Left kidney (tissue), 2 donors: ENCODE data around the gene RERE. TPM values are rescaled to one million over a fixed set of nuclear protein-coding genes. Genes with fewer than 3 reads are reported as not detected.

Experiments
- DNase-seq: peaks from one replicate; pipeline ENCODE4 v3.0.0-alpha.2; 2013
- polyA plus RNA-seq: library from polyadenylated mRNA; unstranded; fragments of 120-200 nt; gene quantifications from one replicate; pipeline ENCODE4 v1.2.1, GENCODE V29; 2013; ENCODE audit not compliant: insufficient read length

RERE gene
- polyA plus RNA-seq, 1 donor, result 163 TPM

DNA sequence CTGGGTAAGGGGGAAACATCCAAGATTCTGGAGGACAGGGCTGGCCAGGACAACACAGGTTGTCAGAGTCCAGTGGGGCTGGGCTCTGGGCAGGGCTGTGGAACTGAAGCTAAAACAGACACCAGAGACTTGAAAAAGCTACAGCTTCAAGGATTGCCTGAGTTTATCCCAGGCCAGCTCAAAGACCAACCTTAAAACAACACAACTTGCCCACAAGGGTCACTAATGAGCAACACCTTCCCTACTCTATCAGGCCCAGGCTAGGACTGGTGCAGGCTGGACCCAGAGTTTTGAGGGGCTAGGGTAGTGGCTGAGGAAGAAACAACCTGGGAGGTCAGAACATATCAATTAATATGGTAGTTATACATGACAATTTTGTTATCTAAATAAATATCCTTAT is 338.9 kb downstream of the RERE start:
- DNase-seq, result no peak

DNA sequence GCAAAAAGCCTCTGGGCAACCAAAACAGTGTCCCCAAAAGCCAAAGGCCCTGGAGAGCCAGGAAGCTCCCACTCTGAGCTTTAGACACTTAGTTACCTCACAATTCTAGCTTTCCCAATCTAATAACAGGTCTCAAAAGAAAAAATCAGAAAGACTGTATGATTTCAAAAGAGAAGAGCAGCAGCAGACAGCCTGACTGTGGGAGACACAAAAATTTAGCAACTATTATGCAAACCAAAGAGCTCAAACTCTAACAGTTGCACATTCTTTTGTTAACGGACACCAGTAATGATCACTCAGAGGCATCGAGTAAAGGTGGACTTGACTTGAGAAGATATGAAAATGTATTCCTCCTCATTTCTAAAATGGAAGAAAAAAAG is 339.5 kb downstream of the RERE start:
- no peak for DNase-seq

DNA sequence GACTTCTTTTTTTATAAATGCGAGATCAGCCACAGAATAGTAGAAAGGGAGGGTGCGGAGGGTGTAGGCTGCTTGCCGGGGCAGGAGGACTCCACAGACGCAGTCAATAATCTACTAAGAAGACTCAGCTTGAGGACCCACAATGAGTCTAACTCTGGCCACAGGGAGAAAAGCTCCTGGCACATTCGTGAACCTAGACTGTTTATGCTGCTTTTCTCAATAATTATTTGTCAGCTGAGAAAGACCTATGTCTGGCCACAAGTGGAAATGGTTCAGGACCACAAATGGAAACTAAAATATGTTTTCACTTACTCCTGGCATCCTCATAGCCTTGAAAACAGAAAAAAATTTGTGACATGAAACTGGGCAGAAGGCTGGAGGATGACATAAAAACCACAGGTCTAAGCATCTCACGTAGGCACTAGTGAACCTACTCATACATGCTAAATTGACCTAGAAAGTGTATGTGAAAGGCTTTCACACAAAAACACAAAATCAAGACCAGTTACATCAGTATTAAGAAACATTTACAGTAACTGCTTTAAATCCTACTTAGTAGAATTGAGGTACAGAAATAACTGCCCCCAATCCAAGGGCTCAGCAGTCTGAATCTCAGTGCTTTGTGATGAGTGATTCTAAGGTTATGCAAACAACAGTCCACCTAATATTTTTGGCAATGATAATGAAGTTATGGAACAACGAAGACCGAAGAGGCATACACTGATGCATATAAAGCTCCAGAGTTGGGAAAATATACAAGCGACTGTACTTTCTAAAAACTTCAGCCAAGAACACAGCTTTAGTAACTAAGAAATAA is 340.1 kb downstream of the RERE start:
- DNase-seq, result no peak

DNA sequence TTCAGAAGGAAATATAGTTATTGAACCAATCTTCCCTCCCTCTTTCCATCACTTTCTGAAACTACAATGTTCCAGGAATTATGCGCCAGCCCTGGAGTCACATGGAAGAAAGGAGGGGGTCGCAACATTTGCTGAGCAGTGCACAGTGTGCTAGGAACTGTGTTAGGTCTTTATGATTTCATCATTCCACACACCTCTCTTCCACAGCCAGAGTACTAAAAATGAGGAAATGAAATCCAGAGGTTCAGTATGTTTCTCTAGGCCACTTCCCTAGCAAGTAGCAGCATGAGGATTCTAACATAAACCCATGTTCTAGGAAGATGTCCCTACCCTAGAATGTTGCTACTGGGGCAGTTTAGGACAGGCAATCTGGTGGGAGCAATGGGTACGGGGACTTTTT is 341.4 kb downstream of the RERE start:
- DNase-seq, result no peak

DNA sequence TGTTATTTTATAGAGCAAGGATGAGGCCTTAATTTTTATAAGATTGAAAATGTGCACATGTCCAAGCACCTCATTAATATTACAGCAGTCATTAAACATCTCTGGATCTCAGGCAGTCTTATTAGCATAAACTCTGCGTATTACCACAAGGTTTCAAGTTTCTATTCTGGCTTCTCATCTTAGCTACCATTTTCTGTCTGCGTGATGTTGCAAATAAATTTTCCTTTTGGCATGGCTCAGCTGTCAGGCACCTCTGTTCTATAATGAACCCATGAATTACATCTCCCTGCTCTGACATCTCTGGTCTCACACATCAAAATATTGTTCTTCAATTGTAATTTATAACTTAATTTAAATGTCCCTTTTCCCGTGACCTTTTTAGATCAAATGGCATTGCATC is 343.1 kb downstream of the RERE start:
- no peak for DNase-seq

DNA sequence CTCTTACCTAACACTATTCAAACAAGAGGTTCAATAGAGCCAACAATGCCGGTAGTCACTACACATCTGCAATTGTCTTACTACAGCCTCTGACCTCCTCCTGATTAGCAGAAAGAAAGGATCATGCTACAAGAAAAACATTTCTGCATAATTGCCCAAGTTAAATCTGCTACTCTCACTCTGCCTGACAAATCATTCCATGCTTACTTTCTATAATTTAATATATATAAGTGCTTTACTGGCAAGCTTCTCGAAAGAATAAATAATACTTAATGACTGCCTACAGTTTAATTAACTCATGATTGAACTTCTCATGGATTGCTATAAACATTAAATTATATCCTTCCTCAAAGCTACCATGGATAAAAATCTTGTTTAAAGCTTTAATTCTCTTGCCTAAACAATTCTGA is 343.5 kb downstream of the RERE start:
- no peak for DNase-seq

DNA sequence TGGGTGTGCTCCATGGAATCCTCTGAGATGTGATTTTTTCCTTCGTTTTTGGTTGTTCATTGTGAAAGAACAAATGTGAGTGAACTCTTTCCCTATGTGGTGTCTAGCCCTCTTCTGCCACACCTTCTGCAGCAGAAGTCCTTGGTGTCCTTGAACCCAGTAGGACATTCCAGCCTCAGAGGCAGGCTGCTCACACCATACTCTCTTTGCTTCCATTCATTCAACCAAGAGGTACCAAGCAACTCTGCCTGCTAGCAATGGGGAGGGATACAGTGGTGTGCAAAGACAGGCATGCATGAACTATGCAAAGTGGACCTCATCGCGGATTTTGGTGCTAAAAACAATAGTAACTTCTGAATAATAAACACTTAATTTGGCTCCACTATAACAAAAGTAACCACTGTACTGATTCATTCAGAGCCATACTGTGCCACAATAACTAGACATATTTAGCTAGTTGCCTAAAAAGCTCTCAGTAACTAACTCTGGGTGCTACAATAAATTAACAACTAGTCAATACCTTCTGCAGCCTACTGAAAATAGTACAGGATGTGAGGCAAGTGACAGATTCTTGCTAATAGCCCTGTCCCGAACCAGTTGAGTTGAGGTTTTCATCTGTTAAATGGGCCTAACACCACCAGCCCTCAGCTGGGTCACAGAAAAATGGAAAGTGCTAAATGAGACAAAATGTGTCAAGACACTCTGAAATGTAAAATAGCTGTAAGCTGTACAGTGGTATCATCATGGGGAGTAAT is 344.1 kb downstream of the RERE start:
- DNase-seq, result no peak

DNA sequence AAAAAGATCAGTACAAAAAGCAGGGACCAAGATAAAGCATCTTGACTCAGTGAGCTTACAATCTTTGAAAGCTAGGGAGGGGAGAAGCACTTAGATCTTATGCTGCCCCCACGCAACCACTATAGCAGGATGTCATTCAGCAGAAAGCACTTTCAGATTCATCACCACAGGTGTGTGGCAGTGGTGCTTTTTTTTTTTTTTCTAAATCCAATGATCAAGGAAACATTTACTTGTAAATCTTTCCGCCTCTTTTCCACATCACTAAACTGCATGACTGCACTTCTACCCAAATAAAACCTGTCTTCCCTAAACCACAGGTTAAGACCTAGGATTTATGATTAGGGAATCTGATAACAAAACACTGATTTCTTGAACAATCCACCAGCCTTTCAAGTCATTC is 344.8 kb downstream of the RERE start:
- no peak for DNase-seq

DNA sequence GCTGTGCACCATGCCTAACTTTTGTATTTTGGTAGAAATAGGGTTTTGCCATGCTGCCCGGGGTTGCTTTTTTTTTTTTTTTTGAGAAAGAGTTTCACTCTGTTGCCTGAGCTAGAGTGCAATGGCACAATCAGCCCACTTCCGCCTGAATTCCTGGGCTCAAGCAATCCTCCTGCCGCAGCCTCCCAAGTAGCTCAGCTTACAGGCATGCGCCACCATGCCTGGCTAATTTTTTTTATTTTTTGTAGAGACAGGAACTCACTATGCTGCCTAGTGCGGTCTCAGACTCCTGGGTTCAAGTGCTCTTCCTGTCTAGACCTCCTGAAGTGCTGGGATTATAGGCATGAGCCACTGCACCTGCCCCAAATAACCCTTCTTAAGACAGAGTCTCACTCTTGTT is 346.0 kb downstream of the RERE start:
- DNase-seq, result no peak

DNA sequence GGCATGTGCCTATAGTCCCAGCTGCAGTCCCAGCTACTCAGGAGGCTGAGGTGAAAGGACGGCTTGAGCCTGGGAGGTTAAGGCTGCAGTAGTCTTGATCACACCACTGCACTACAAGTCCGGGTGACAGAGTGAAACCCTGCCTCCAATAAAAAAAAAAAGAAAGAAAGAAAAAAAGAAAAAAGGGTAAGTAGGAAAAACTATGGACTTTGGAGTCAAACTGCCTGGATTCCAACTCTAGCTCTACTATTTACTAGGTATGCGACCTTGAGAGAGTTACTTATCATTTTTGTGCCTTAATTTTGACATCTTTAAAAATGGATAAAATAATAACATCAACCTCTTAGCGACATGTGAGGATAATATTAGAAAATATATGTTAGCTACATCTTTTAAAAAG is 348.7 kb downstream of the RERE start:
- no peak for DNase-seq

DNA sequence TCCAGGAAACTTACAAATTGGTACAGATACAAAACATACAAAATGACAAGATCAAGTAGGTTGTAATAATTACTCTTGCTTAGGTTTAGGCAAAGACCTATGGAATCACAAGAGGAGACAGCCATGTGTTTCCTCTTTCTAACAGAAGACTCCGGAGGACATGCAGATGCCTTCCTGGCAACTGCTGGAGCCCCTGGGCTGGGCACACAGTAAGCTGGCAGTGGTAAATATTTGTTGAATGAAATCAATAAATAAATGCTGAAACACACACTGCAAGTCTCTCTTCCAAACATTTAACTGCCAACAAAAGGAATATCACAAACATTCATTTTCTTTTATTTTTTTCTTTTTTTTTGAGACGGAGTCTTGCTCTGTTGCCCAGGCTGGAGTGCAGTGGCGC is 350.1 kb downstream of the RERE start:
- no peak for DNase-seq

DNA sequence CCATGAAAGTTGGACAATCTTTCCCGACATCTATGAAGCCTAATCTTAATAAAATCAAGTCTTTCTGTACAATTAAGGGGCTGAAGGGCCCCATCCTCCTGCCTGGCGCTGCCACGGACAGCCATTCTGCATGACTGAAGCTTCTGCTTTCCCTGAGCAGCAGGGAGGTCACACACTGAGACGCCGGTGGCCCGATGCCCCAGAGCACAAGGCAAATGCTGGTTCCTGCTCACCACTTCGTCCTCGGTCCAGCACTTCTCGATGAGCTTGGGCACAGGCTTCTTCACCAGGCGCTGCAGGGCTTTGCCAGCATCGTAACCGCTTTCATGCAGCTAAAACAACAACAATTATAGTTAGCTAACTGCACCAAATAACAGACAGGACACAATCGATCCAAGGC is 351.7 kb downstream of the RERE start:
- DNase-seq, result no peak

DNA sequence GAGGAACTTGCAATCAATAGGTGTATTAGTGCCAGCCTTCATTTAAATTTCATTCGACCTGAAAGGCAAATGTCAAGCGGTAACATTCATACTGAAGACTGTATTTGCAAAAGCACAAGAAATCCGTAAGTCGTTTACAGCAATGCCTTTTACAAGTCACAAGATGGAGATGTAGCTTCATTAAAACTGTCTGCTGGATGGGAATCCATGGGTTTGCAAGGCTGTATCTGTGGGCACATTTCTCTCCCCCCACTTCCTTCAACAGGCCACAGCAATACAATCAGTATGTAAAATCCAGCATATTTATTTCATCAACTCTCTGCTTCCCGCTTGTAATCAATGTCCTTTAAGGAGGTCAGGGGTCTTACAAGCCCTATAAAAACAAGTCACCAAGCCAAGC is 352.4 kb downstream of the RERE start:
- no peak for DNase-seq

DNA sequence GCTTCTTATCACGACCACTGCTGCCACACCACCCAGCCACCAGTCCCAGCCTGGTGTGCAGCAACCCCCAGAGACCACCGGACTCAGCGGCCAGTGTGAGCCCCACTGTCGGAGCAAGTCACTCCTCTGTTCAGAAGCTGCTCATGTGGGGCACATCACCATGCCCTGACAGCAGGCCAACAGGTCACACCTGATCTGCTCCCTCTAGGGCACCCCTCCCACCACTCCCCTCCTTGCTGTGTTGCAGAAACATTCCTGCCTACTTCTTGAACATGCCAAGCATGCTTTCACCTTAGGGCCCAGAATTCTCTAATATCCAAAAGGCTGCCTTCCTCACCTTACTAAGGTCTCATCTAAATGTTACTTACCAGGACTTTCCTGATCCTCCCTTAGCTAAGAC is 353.1 kb downstream of the RERE start:
- no peak for DNase-seq

DNA sequence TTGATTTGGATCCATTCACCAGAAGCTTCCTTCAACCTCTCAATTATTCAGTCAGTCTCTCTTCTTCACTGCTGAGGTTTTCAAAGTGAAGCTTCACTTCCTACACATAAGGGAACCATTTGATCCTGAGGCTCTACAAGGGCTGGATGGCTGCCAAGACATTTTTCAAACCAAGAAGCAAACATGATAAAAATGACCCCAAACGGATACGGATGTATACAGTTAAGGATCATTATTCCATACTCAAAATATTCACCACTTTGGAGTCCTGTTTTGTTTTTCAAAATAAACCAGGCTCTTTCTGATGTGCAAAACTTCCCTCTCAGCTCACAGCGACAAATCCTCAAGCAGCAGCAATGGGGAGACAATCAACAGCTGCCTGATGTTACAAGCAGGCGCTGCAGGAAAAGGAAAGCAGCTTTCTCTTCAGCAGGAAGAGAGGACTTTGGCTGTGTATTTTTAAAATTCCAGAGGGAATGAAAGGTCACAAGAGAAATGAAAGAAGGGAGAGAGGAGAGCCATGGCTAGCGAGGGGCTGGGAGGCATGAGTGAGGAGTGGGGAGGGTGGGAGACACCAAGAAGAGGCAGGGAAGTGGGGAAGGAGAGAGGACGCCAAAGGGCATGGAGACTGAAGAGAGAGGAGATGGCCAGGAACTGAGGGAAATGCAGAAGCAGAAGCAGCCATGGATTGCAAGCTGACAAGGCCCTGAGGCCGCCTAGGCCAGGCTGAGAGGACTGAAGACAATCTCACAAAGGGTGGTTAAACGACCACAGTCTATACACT is 354.1 kb downstream of the RERE start:
- peak; percentile 68 for DNase-seq

DNA sequence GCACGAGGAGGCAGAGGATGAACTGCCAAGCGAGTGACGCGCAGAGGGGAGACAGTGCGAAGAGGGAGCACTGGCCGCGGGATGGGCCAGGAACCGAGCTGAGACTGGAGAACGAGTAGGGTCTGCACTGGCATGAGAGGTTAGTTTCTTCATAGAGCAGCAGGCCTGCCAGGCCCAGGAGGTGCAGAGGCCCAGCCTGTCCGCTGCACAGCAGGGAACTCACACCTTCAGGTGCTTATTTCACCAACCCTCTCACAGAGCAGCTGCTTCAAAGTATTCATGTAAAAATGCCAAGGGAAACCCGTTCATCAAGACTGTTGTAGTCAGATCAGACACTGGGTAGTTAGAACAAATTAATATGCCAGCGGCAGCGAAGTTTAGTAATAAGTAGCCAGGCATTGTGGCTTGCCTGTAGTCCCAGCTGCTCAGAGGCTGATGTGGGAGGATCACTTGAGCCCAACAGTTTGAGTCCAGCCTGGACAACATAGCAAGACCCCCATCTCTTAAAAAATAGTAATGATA is 355.0 kb downstream of the RERE start:
- no peak for DNase-seq

DNA sequence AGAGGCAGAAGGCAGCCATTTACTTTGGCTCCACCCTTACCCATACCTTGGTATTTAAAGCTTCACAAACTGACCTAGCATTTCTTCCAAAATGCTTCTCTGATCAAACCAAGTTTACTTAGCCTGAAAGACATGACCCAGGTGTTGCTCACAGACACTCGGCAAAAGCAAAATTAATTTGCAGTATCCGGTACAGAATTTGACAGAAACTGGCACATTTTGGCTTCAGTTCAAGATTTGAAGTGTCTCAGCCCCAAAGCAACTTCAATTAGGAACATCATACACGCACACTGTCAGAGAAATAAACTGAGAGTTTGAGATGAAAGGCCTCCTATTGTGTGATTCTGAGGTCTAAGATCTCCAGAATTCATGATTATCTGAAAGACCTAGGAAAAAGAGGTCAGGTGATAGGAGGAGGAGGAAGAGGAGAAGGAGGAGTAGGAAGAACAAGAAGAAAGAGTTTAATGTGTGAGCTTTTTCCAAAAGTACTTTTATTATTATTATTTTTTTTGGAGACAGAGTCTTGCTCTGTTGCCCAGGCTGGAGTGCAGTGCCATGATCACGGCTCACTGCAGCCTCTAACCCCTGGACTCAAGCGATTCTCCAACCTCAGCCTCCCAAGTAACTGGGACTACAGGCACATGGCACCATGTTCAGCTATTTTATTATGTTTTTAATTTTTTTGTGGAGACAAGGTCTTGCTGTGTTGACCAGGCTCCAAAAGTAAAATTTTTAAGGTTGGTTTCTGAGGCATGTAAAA is 355.9 kb downstream of the RERE start:
- no peak for DNase-seq

DNA sequence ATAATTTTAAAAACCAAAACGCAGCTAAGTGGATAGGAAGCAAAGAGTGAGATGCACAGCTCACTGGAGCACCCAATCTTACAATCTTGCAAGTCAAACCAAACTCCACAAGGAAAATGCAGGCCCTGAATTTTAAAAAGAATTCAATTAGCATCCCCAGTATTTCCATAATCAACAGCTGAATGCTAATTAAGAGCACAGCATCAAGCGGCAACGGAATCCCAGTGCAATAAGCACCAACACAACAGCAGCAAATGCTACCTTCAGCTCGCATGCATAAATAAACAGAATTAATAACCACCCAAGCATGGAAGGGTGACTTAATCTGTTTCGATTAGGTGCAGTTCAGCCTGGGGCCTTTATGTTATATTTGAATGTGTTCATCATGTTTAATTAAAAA is 356.7 kb downstream of the RERE start:
- no peak for DNase-seq

DNA sequence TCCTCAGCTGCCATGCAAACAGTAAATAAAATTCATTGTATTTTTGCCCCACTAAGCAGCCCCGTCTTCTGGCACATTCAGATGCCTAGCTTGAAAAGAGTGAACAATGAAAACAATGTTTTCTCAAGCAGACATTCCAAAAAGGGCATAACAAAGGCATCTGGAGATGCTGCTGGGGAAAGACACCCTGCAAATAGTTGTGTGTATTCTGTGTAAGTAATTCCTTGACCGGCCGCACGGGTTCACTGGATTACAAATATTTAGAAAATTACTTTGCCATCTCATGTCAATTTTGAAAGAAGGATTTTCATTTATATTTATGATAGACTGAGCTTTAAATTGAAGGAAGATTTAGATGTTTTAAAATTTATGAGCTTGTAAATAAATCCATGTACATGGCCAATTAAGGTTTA is 357.3 kb downstream of the RERE start:
- no peak for DNase-seq

DNA sequence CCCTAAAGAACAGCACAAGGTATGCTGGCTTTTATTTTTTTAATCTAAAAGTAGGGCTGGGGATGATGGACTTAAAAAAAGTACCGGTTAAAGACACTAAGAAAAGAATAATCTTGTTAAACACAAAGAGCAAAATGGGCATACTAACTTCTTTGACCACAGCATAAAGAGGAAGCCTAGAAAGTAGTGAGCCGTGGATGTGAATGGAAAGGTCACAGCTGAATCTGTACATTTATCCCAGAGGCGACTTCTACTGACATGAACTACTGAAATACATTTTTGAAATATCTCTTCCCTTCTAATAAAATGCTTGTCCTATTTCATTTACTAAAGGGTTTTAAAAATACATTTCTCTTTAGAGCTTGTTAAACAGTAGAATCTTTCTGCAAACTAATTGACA is 358.8 kb downstream of the RERE start:
- no peak for DNase-seq

DNA sequence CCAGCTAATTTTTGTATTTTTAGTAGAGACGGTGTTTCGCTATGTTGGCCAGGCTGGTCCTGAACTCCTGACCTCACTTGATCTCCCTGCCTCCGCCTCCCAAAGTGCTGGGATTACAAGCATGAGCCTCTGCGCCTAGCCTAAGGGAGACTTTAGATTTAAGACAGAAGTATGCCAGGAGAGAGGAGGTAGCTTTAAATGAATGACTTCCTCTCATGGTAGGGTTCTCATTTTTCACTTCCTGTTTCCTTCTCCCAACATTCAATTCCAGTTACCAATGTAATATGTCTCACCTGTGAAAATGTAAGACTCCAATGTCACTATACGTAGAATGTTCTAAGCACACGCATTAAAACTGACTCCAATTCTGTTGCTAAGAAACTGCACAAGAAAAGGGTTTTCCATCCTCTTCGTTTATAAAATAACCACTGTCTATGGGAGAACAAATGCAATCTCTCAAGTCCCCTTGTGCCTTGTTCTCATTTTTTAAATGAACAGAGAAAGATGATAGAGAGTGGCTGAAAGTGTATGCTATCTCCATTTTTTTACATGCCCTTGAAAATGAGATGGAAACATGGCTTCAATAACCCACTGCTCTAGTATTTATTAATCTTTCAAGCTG is 359.6 kb downstream of the RERE start:
- DNase-seq, result no peak

DNA sequence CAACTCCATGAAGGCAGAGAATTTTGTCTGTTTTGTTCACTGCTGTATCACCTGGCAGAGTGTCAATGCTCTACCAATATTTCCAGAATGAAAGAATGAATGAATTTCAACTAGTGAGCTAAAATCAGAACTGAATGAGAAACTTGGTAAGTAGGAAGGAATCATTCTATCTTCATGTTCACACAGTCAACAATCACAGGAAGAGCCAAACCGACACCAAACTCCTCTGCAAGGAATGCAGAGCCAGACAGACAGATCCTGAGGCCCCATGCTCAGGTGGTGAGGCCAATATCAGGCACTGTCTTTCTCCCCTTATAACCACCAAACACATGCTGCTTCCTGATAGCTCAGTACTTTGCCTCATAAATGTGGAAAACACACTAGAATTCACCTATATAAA is 360.4 kb downstream of the RERE start:
- DNase-seq, result no peak
